ENCODE results near the gene IQCK. TPM values are rescaled to one million over a fixed set of nuclear protein-coding genes. Genes with fewer than 3 reads are reported as not detected.
A peak's percentile ranks its signal among the peaks of the same experiment; 100 is the strongest.

Gene IQCK
- total RNA-seq, 2 donors from 2014 or later = 0.74 to 3.3 TPM

GRCh38 chr16:19874851-19875546 lies 156.9 kb downstream of the IQCK start:
- DNase-seq (ENCODE audit: low spot score) (no peak), ATAC-seq (no peak)
- H3K36me3 Mint-ChIP-seq = no peaks in the 10 kb centered on the region
- peaks cover 10% of the 10 kb centered on the region in 2 donors for H3K27me3 Mint-ChIP-seq
- no peaks in the 10 kb centered on the region for H3K4me1 Mint-ChIP-seq (ENCODE audit: low read depth in 2 of 2)
- no peak overlapping the region for H3K27ac Mint-ChIP-seq
- H3K9me3 Mint-ChIP-seq = no peaks in the 10 kb centered on the region
- H3K4me3 Mint-ChIP-seq = no peak overlapping the region

- ATAC-seq = no peak
- no peak overlapping the region for H3K27ac Mint-ChIP-seq
- DNase-seq (ENCODE audit: low spot score) = no peak
- H3K36me3 Mint-ChIP-seq = no peaks in the 10 kb centered on the region
- no peaks in the 10 kb centered on the region for H3K4me1 Mint-ChIP-seq (ENCODE audit: low read depth in 2 of 2)
- no peak overlapping the region for H3K4me3 Mint-ChIP-seq
- H3K9me3 Mint-ChIP-seq = no peaks in the 10 kb centered on the region
- H3K27me3 Mint-ChIP-seq = peaks cover 10 to 13% of the 10 kb centered on the region in 2 donors
Observed at GRCh38 chr16:19875900-19876299, 157.8 kb downstream of the IQCK start.

DNA sequence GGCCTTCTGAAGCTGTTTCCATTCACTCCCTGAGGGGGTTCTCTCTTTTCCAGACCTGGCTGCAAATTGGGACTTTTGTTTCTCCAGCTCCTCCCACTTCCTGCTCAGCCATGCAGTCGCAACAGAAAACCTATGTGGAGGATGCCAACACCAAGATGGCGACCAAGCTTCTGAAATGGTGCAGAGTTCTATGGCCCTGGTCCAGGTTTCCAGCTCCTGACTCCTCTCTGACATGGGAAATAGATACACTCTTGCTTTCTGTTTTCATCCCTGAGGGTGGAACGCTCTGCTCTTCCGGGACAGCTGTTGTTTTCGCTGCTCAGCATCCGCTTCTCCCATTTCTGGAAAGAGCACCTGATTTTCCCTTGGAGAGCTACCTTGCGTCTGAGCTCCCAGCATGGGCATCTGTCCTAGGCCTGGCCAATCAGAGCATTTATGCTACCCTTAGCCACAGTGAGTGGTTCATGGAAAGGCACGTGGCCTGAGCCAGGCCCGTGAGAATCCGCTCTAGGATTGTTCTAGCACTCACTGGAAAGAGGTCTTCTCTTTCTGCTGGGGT lies 158.5 kb downstream of the IQCK start:
- Mint-ChIP-seq H3K27me3 (peaks cover 13 to 18% of the 10 kb centered on the region in 2 donors), H3K36me3 (no peaks in the 10 kb centered on the region), H3K4me3 (no peak overlapping the region), H3K4me1 (ENCODE audit: low read depth in 2 of 2) (no peaks in the 10 kb centered on the region), H3K27ac (no peak overlapping the region), H3K9me3 (no peaks in the 10 kb centered on the region)
- no peak for DNase-seq (ENCODE audit: low spot score)
- no peak for ATAC-seq

- Mint-ChIP-seq H3K4me1 (ENCODE audit: low read depth in 2 of 2) (no peaks in the 10 kb centered on the region), H3K36me3 (no peaks in the 10 kb centered on the region), H3K9me3 (no peaks in the 10 kb centered on the region), H3K4me3 (no peak overlapping the region), H3K27me3 (peaks cover 26 to 34% of the 10 kb centered on the region in 2 donors), H3K27ac (no peak overlapping the region)
- ATAC-seq (no peak), DNase-seq (ENCODE audit: low spot score) (no peak)
Observed at GRCh38 chr16:19878757-19879156, 160.7 kb downstream of the IQCK start.

GRCh38 chr16:19879241-19879792 lies 161.2 kb downstream of the IQCK start:
- H3K9me3 Mint-ChIP-seq = no peaks in the 10 kb centered on the region
- H3K4me3 Mint-ChIP-seq = no peak overlapping the region
- no peak for ATAC-seq
- H3K36me3 Mint-ChIP-seq = no peaks in the 10 kb centered on the region
- no peaks in the 10 kb centered on the region for H3K4me1 Mint-ChIP-seq (ENCODE audit: low read depth in 2 of 2)
- no peak overlapping the region for H3K27ac Mint-ChIP-seq
- H3K27me3 Mint-ChIP-seq = peaks cover 24 to 34% of the 10 kb centered on the region in 2 donors
- DNase-seq (ENCODE audit: low spot score) = no peak

- H3K4me3 Mint-ChIP-seq = no peak overlapping the region
- H3K9me3 Mint-ChIP-seq = no peaks in the 10 kb centered on the region
- ATAC-seq (no peak), DNase-seq (ENCODE audit: low spot score) (no peak)
- H3K4me1 Mint-ChIP-seq (ENCODE audit: low read depth in 2 of 2) = peaks cover 8 to 11% of the 10 kb centered on the region in 2 donors
- H3K27me3 Mint-ChIP-seq = peaks cover 32 to 42% of the 10 kb centered on the region in 2 donors
- no peak overlapping the region for H3K27ac Mint-ChIP-seq
- H3K36me3 Mint-ChIP-seq = no peaks in the 10 kb centered on the region
Observed at GRCh38 chr16:19881028-19881427, 163.0 kb downstream of the IQCK start.

- peaks cover 14% of the 10 kb centered on the region in 2 donors for H3K4me1 Mint-ChIP-seq (ENCODE audit: low read depth in 2 of 2)
- peaks cover 33 to 40% of the 10 kb centered on the region in 2 donors for H3K27me3 Mint-ChIP-seq
- no peaks in the 10 kb centered on the region for H3K9me3 Mint-ChIP-seq
- H3K27ac Mint-ChIP-seq = no peak overlapping the region
- ATAC-seq = no peak
- DNase-seq (ENCODE audit: low spot score) = no peak
- H3K4me3 Mint-ChIP-seq = no peak overlapping the region
- H3K36me3 Mint-ChIP-seq = no peaks in the 10 kb centered on the region
Observed at GRCh38 chr16:19881783-19882182, 163.7 kb downstream of the IQCK start.

DNA sequence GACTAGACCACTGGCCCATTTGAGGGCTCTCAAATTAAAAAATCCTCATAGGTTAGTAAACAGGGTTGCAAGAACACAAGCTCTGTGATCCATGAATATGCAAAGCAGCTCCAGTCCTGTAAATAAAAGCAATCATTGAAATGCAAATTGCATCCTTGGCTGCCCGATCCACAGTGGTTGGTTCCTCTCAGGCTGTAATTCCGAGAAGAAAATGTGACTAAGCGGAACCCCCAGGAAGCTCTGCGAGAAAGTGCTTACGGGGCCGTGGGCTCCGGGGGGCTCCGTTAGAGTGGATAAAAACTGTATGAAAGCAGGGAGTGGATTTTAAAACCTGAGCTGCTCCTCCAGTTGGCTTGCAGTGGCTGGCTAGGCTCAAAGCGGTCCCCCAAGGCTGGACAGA lies 164.1 kb downstream of the IQCK start:
- ATAC-seq (no peak), DNase-seq (ENCODE audit: low spot score) (no peak)
- Mint-ChIP-seq H3K4me3 (no peak overlapping the region), H3K9me3 (no peaks in the 10 kb centered on the region), H3K27me3 (peaks cover 33 to 40% of the 10 kb centered on the region in 2 donors), H3K4me1 (ENCODE audit: low read depth in 2 of 2) (peaks cover 14% of the 10 kb centered on the region in 2 donors), H3K27ac (no peak overlapping the region), H3K36me3 (no peaks in the 10 kb centered on the region)

DNA sequence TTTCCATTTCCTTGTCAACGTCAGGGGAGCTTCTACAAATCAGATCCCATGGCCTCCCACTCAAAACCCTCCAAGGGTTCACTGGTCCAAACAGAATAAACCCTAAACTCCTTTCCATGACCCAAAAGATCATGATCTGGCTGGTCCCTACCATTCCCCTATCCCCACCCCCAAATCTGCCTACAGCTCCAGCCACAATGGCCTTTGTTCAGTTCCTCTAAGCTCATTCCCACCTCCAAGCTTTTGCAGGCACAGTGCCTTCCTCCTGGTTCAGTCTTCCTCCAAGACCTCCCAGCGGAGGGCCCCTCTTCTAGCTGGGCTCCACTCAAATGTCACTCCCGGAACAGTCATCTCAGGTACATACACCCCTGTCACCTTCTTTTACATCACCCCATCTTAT lies 164.6 kb downstream of the IQCK start:
- Mint-ChIP-seq H3K27me3 (peaks cover 33 to 40% of the 10 kb centered on the region in 2 donors), H3K36me3 (no peaks in the 10 kb centered on the region), H3K4me3 (no peak overlapping the region), H3K4me1 (ENCODE audit: low read depth in 2 of 2) (peaks cover 14% of the 10 kb centered on the region in 2 donors), H3K27ac (no peak overlapping the region), H3K9me3 (no peaks in the 10 kb centered on the region)
- ATAC-seq (no peak), DNase-seq (ENCODE audit: low spot score) (no peak)

DNA sequence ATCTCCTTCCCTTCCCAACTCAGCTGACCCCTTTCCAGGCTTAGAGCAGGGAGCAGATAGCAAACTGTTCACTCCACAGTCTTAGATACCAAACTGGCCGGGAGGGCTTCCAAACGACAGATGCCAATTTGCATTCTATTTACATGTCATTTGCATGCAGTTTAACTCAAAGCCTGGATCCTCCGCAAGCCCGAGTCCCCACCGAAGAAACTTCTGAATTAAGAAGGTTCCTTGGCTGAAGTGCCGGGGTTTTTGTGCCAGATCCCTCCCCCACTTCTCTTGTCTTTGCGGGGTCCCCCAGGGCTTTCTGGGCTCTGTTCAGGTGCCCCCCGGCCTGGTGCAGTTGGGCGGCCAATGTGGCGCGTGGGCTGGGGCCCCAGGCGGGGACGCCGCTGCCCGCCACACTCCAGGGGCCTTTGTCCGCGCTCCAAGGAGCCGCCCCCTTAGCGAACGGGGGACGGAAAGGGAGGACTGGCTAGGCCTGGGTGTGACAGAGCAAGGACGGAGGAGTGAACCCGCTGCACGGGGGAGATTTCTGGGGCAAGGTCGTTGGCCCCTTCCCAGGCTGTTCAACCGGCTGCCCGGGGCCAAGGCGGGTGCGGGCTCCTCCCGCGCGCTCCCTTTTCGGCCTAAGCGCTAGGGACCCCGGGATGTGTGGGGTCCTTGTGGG lies 165.4 kb downstream of the IQCK start:
- Mint-ChIP-seq H3K36me3 (no peaks in the 10 kb centered on the region), H3K27ac (no peak overlapping the region), H3K4me1 (ENCODE audit: low read depth in 2 of 2) (peaks cover 14% of the 10 kb centered on the region in 2 donors), H3K4me3 (no peak overlapping the region), H3K9me3 (no peaks in the 10 kb centered on the region), H3K27me3 (peaks cover 33 to 40% of the 10 kb centered on the region in 2 donors)
- no peak for ATAC-seq
- DNase-seq (ENCODE audit: low spot score) = no peak

DNA sequence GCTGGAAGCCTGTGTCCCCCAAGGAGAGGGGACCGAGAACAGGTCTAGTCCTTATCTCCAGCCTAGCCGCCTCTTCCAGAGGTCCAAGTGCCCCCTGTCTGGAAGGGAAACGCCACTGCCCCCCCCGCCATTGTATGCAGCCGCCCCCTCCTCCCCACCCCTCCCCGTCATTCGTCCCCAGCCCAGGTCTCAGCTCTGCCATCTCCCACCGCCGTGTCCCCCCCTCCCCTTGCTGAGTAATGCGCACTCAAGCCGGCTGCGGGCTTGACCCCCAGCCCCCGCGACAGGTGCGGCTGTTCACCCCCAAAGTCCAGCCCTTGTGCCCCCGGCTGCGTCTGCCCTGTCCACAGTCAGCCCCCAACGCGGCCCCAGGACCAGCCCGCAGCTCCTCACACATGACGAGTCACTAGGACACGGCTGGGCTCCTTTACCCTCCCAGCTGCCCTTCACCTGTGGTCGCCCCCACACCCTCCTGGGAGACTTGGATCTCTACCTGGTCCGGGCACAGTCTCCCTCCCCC lies 166.0 kb downstream of the IQCK start:
- peak overlapping the region; percentile 34 for H3K4me3 Mint-ChIP-seq
- no peak for ATAC-seq
- H3K9me3 Mint-ChIP-seq = no peaks in the 10 kb centered on the region
- H3K27ac Mint-ChIP-seq = no peak overlapping the region
- peaks cover 14 to 16% of the 10 kb centered on the region in 2 donors for H3K4me1 Mint-ChIP-seq (ENCODE audit: low read depth in 2 of 2)
- DNase-seq (ENCODE audit: low spot score) = no peak
- H3K36me3 Mint-ChIP-seq = no peaks in the 10 kb centered on the region
- peaks cover 33 to 40% of the 10 kb centered on the region in 2 donors for H3K27me3 Mint-ChIP-seq

- H3K4me1 Mint-ChIP-seq (ENCODE audit: low read depth in 2 of 2) = peaks cover 14 to 17% of the 10 kb centered on the region in 2 donors
- no peaks in the 10 kb centered on the region for H3K36me3 Mint-ChIP-seq
- peak; percentile 63 to 80 for ATAC-seq
- DNase-seq (ENCODE audit: low spot score) = no peak
- peak within 1 kb of the TSS; percentile 70 for H3K4me3 Mint-ChIP-seq
- H3K27ac Mint-ChIP-seq = no peak within 1 kb of the TSS
- H3K9me3 Mint-ChIP-seq = no peaks in the 10 kb centered on the region
- peaks cover 31 to 40% of the 10 kb centered on the region in 2 donors for H3K27me3 Mint-ChIP-seq
Observed at GRCh38 chr16:19884611-19885450, 166.8 kb downstream of the IQCK start, which contains the start of gene GPRC5B. Gene GPRC5B, minus strand, starts transcription at chr16:19884848. Its CDS starts 12,003 bp downstream, at chr16:19872845.

GRCh38 chr16:19885451-19886072 lies 167.5 kb downstream of the IQCK start:
- Mint-ChIP-seq H3K27ac (no peak overlapping the region), H3K27me3 (peaks cover 31 to 40% of the 10 kb centered on the region in 2 donors), H3K4me3 (peak overlapping the region; percentile 70), H3K4me1 (ENCODE audit: low read depth in 2 of 2) (peaks cover 14 to 17% of the 10 kb centered on the region in 2 donors), H3K9me3 (no peaks in the 10 kb centered on the region), H3K36me3 (no peaks in the 10 kb centered on the region)
- DNase-seq (ENCODE audit: low spot score) (no peak), ATAC-seq (peak; percentile 15 to 22)

All from natural killer cell treated with Interleukin-12 subunit alpha and Interleukin-12 subunit beta and Interleukin-15 and Interleukin-18, amount 100 ng/mL, for 72 hours (primary cell).